H9 (cell line): ENCODE results near the gene KCNJ12. TPM values are rescaled to one million over a fixed set of nuclear protein-coding genes. Genes with fewer than 3 reads are reported as not detected.

Experiments used
- DNase-seq: peaks from one replicate; pipeline ENCODE4 v3.0.0-alpha.2; 2017
- H2AFZ ChIP-seq: one replicate; pipeline ENCODE4 v1.6.1; 2013; ENCODE audit warnings: mild to moderate bottlenecking, low read length, control low read depth, moderate library complexity
- H2AK5ac ChIP-seq: 2 replicates; pipeline ENCODE4 v1.6.1; 2013; ENCODE audit warnings: low read length, control low read depth, mixed read lengths; ENCODE audit not compliant: insufficient read length
- H2BK120ac ChIP-seq: one replicate; pipeline ENCODE4 v1.6.1; 2013; ENCODE audit warnings: low read depth, mild to moderate bottlenecking, low read length, control low read depth, inconsistent platforms; ENCODE audit not compliant: poor library complexity, severe bottlenecking
- H2BK12ac ChIP-seq: 2 replicates; pipeline ENCODE4 v1.6.1; 2013; ENCODE audit warnings: low read length, control low read depth, mixed read lengths, low read depth; ENCODE audit not compliant: insufficient read length
- H2BK15ac ChIP-seq: 2 replicates; pipeline ENCODE4 v1.6.1; 2013; ENCODE audit warnings: low read depth, low read length, control low read depth
- H2BK20ac ChIP-seq: one replicate; pipeline ENCODE4 v1.6.1; 2013; ENCODE audit warnings: low read depth, mild to moderate bottlenecking, low read length, control low read depth, inconsistent platforms; ENCODE audit not compliant: poor library complexity, severe bottlenecking
- H2BK5ac ChIP-seq: 2 replicates; pipeline ENCODE4 v1.6.1; 2013; ENCODE audit warnings: low read length, control low read depth, mixed read lengths; ENCODE audit not compliant: insufficient read length
- H3K14ac ChIP-seq: 2 replicates; pipeline ENCODE4 v1.6.1; 2013; ENCODE audit warnings: low read length, control low read depth; ENCODE audit not compliant: insufficient read depth
- H3K18ac ChIP-seq: 2 replicates; pipeline ENCODE4 v1.6.1; 2013; ENCODE audit warnings: low read depth, mild to moderate bottlenecking, mixed read lengths, low read length, control low read depth; ENCODE audit not compliant: insufficient read length
- H3K23ac ChIP-seq: 2 replicates; pipeline ENCODE4 v1.6.1; 2013; ENCODE audit warnings: low read length, control low read depth, mixed read lengths, low read depth; ENCODE audit not compliant: insufficient read length
- H3K23me2 ChIP-seq: 2 replicates; pipeline ENCODE4 v1.6.1; 2013; ENCODE audit warnings: low read depth, mild to moderate bottlenecking, mixed read lengths, low read length, control low read depth; ENCODE audit not compliant: insufficient read length, poor library complexity, severe bottlenecking
- H3K27ac ChIP-seq: 2 replicates; pipeline ENCODE4 v1.5.1; 2013; ENCODE audit warnings: low read length, control low read depth, mixed read lengths, low read depth; ENCODE audit not compliant: insufficient read length
- H3K27me3 ChIP-seq: 2 replicates; pipeline ENCODE4 v1.6.1; 2013; ENCODE audit warnings: low read length, control low read depth, inconsistent platforms; ENCODE audit not compliant: insufficient read depth
- H3K4ac ChIP-seq: 2 replicates; pipeline ENCODE4 v1.6.1; 2013; ENCODE audit warnings: low read depth, mild to moderate bottlenecking, control low read depth, inconsistent platforms, low read length, moderate library complexity
- H3K4me1 ChIP-seq: 2 replicates; pipeline ENCODE4 v1.6.1; 2013; ENCODE audit warnings: low read length, control low read depth, inconsistent platforms; ENCODE audit not compliant: insufficient read depth
- H3K4me2 ChIP-seq: 2 replicates; pipeline ENCODE4 v1.6.1; 2013; ENCODE audit warnings: low read length, control low read depth, mixed read lengths; ENCODE audit not compliant: insufficient read length, insufficient read depth
- H3K56ac ChIP-seq: 2 replicates; pipeline ENCODE4 v1.6.1; 2013; ENCODE audit warnings: low read depth, mild to moderate bottlenecking, mixed read lengths, low read length, control low read depth; ENCODE audit not compliant: insufficient read length
- H3K79me1 ChIP-seq: 2 replicates; pipeline ENCODE4 v1.6.1; 2013; ENCODE audit warnings: low read depth, mild to moderate bottlenecking, moderate library complexity, low read length, control low read depth, inconsistent platforms; ENCODE audit not compliant: insufficient read depth, poor library complexity, severe bottlenecking
- H3K79me2 ChIP-seq: 2 replicates; pipeline ENCODE4 v1.6.1; 2013; ENCODE audit warnings: low read length, control low read depth, inconsistent platforms; ENCODE audit not compliant: insufficient read depth
- H3K9ac ChIP-seq: 2 replicates; pipeline ENCODE4 v1.6.1; 2013; ENCODE audit warnings: low read length, control low read depth, mixed read lengths; ENCODE audit not compliant: insufficient read length; ENCODE audit errors: extremely low read depth
- H3K9me3 ChIP-seq: one replicate; pipeline ENCODE4 v1.6.1; 2013; ENCODE audit warnings: low read depth, low read length, inconsistent platforms; ENCODE audit not compliant: control insufficient read depth
- H3T11ph ChIP-seq: one replicate; pipeline ENCODE4 v1.6.1; 2013; ENCODE audit warnings: mild to moderate bottlenecking, low read length, control low read depth, inconsistent platforms
- H4K20me1 ChIP-seq: one replicate; pipeline ENCODE4 v1.6.1; 2013; ENCODE audit not compliant: control insufficient read depth, insufficient read length, insufficient read depth
- H4K5ac ChIP-seq: 2 replicates; pipeline ENCODE4 v1.6.1; 2013; ENCODE audit warnings: low read depth, mild to moderate bottlenecking, mixed read lengths, low read length, control low read depth; ENCODE audit not compliant: insufficient read length
- H4K8ac ChIP-seq: replicated peaks from 2 replicates; pipeline ENCODE4 v1.6.1; 2013; ENCODE audit warnings: low read length, control low read depth, mixed read lengths, low read depth; ENCODE audit not compliant: insufficient read length
- H4K91ac ChIP-seq: 2 replicates; pipeline ENCODE4 v1.6.1; 2013; ENCODE audit warnings: low read depth, mild to moderate bottlenecking, moderate library complexity, mixed read lengths, low read length, control low read depth; ENCODE audit not compliant: insufficient read length
- H3K27ac Mint-ChIP-seq, 3 experiments: 2 replicates in 2 of 3; 3 replicates in 1 of 3; pipeline ENCODE4 v1.8.0; 2020 to 2021; ENCODE audit warnings: mixed read lengths in 3 of 3, mild to moderate bottlenecking in 1 of 3, moderate library complexity in 1 of 3
- H3K27me3 Mint-ChIP-seq: 2 replicates; pipeline ENCODE4 v1.8.0; 2021; ENCODE audit warnings: low read depth, mild to moderate bottlenecking, moderate library complexity, mixed read lengths
- H3K36me3 Mint-ChIP-seq, 3 experiments: 2 replicates in 2 of 3; 3 replicates in 1 of 3; pipeline ENCODE4 v1.8.0; 2020 to 2021; ENCODE audit warnings: low read depth in 3 of 3, mixed read lengths in 3 of 3; ENCODE audit not compliant: insufficient read depth in 1 of 3
- H3K4me1 Mint-ChIP-seq, 2 experiments: 2 replicates each; pipeline ENCODE4 v1.8.0; 2020; ENCODE audit warnings: mixed read lengths in 2 of 2
- H3K4me3 Mint-ChIP-seq, 2 experiments: 2 replicates in 1 of 2; 3 replicates in 1 of 2; pipeline ENCODE4 v1.8.0; 2020 to 2021; ENCODE audit warnings: mild to moderate bottlenecking in 2 of 2, mixed read lengths in 2 of 2, moderate library complexity in 1 of 2
- H3K9me3 Mint-ChIP-seq, 2 experiments: 2 replicates in 1 of 2; 3 replicates in 1 of 2; pipeline ENCODE4 v1.8.0; 2020; ENCODE audit warnings: mild to moderate bottlenecking in 2 of 2, mixed read lengths in 2 of 2, moderate library complexity in 1 of 2
- CTCF ChIP-seq: fragments of 200-600 bp; sonication (generic); conservative IDR thresholded peaks from 3 replicates; pipeline ENCODE4 v1.8.0; 2021; ENCODE audit warnings: antibody characterized with exemption, mild to moderate bottlenecking
- WGBS: extraction: QIAGEN DNeasy Blood & Tissue Kit; methylation state at CpG from one replicate; pipeline ENCODE4 v1.1.7; 2013; ENCODE audit warnings: missing lambda C conversion rate, low lambda C conversion rate, mixed read lengths; ENCODE audit not compliant: insufficient read length; ENCODE audit errors: extremely low coverage; 5-methylcytosine and 5-hydroxymethylcytosine counted together
- total RNA-seq: library from RNA; stranded (reverse); gene quantifications from 2 replicates; pipeline ENCODE4 v1.2.1, GENCODE V29; 2021

KCNJ12 gene
- total RNA-seq, 1 experiment from 2014 or later = 0.39 TPM

GRCh38 chr17:21360048-21360447, 16.1 kb upstream of the KCNJ12 start:
- H4K20me1 ChIP-seq = no peaks in the 10 kb centered on the region
- no peaks in the 10 kb centered on the region for H3K27me3 ChIP-seq
- H3K79me2 ChIP-seq = no peaks in the 10 kb centered on the region
- no peak overlapping the region for H3K4me2 ChIP-seq
- H3K36me3 Mint-ChIP-seq = no peaks in the 10 kb centered on the region
- H3K4me1 Mint-ChIP-seq = peaks cover 23 to 28% of the 10 kb centered on the region in 2 experiments
- TF ChIP-seq CTCF = no peak
- no peaks in the 10 kb centered on the region; a peak in 1 of 5 replicates for H3K9me3 Mint-ChIP-seq
- no peak overlapping the region for H2BK15ac ChIP-seq
- WGBS = no CpG with 5 or more reads among the region's 7 CpGs
- H4K8ac ChIP-seq = no peak overlapping the region
- H2BK120ac ChIP-seq = no peak overlapping the region
- H3K79me1 ChIP-seq = no peaks in the 10 kb centered on the region
- no peak overlapping the region for H3K23ac ChIP-seq
- no peak overlapping the region for H3K18ac ChIP-seq
- H2BK12ac ChIP-seq = no peak overlapping the region
- no peaks in the 10 kb centered on the region; the same call in 1 of the 2 replicates for H3K4me1 ChIP-seq
- H4K5ac ChIP-seq = no peak overlapping the region
- no peak overlapping the region for H3K4ac ChIP-seq
- H3K9me3 ChIP-seq = no peaks in the 10 kb centered on the region
- no peak overlapping the region for H3T11ph ChIP-seq
- no peak overlapping the region for H3K9ac ChIP-seq
- no peak overlapping the region; a peak in 1 of 5 replicates for H3K4me3 Mint-ChIP-seq
- no peaks in the 10 kb centered on the region for H3K23me2 ChIP-seq
- no peak overlapping the region for H3K27ac ChIP-seq
- no peak overlapping the region for H2BK20ac ChIP-seq
- no peak overlapping the region for H3K14ac ChIP-seq
- H2AK5ac ChIP-seq = no peak overlapping the region
- H2AFZ ChIP-seq = no peak overlapping the region
- H3K56ac ChIP-seq = no peak overlapping the region
- H3K27me3 Mint-ChIP-seq = peaks cover 13% of the 10 kb centered on the region
- DNase-seq = no peak
- no peak overlapping the region for H4K91ac ChIP-seq
- H2BK5ac ChIP-seq = no peak overlapping the region
- no peak overlapping the region for H3K27ac Mint-ChIP-seq
